ENCODE measurements around the gene BECN2. TPM values are rescaled to one million over a fixed set of nuclear protein-coding genes. Genes with fewer than 3 reads are reported as not detected.

The BECN2 gene
- total and polyA plus RNA-seq, 2 donors (not counting 3 experiments of a cell fraction or from before 2014, with no cell fraction given), result not detected

- Histone ChIP-seq H3K9me1 (replicated peaks; ENCODE audit: control insufficient read depth, extremely low read depth, insufficient read depth, low read length) (no peaks in the 10 kb centered on the region), H3K4me2 (ENCODE audit: insufficient read depth, low read length) (no peak overlapping the region), H3K4me3 (replicated peaks in 1 of 3; ENCODE audit: insufficient read depth in 1 of 3, low read depth in 1 of 3, low read length in 3 of 3) (no peak overlapping the region), H3K9me3 (replicated peaks; ENCODE audit: control insufficient read depth, insufficient read depth, low read length) (no peaks in the 10 kb centered on the region), H2AFZ (ENCODE audit: low read depth, low read length) (no peak overlapping the region), H3K4me1 (ENCODE audit: control insufficient read depth, extremely low read depth, insufficient read depth, low read length) (peaks cover 4% of the 10 kb centered on the region), H3K36me3 (ENCODE audit: control insufficient read depth in 2 of 2, extremely low read depth in 1 of 2, insufficient read depth in 2 of 2, low read length in 2 of 2) (no peaks in the 10 kb centered on the region), H3K79me2 (ENCODE audit: control insufficient read depth, insufficient read depth, low read length) (no peaks in the 10 kb centered on the region), H3K9ac (replicated peaks; ENCODE audit: extremely low read depth, insufficient read depth, low read length) (no peak overlapping the region), H4K20me1 (replicated peaks; ENCODE audit: control insufficient read depth, extremely low read depth, insufficient read depth, low read length) (no peaks in the 10 kb centered on the region), H3K27me3 (ENCODE audit: control insufficient read depth in 2 of 2, insufficient read depth in 2 of 2, low read length in 2 of 2) (no peaks in the 10 kb centered on the region), H3K27ac (ENCODE audit: insufficient read depth, low read depth, low read length) (no peak overlapping the region)
- BruUV-seq (replicated peaks), result no TSS peak
- CTCF ChIA-PET, result no interaction called here
- dilution Hi-C loops (cut with MboI; ENCODE audit: extremely low pct_ligation_motif_present, low sequenced_read_pairs), result no loop called here
- intact Hi-C loops (cut with micrococcal nuclease), result no loop called here
- DNase-seq (ENCODE audit: low read depth, low spot score) (no peak), FAIRE-seq (no peak)
- no peak for TF ChIP-seq JUN (IDR thresholded peaks at IDR 0.05; ENCODE audit: borderline replicate concordance, insufficient read depth, insufficient read length, low read depth)
- POLR2A ChIA-PET, result no interaction called here
Observed at GRCh38 chr1:242002072-242002471, 44.5 kb downstream of the BECN2 start.

- BruUV-seq (replicated peaks), result no TSS peak
- H4K20me1 ChIP-seq (replicated peaks; ENCODE audit: control insufficient read depth, extremely low read depth, insufficient read depth, low read length), result no peaks in the 10 kb centered on the region
- ChIA-PET POLR2A (no interaction called here), CTCF (no interaction called here)
- intact Hi-C loops (cut with micrococcal nuclease), result no loop called here
- no peak overlapping the region for H3K27ac ChIP-seq (ENCODE audit: insufficient read depth, low read depth, low read length)
- no peak overlapping the region for H3K4me2 ChIP-seq (ENCODE audit: insufficient read depth, low read length)
- H3K4me3 ChIP-seq (replicated peaks in 1 of 3; ENCODE audit: insufficient read depth in 1 of 3, low read depth in 1 of 3, low read length in 3 of 3), result no peak overlapping the region
- H3K4me1 ChIP-seq (ENCODE audit: control insufficient read depth, extremely low read depth, insufficient read depth, low read length), result peaks cover 4% of the 10 kb centered on the region
- no peak for FAIRE-seq
- no peaks in the 10 kb centered on the region for H3K36me3 ChIP-seq (ENCODE audit: control insufficient read depth in 2 of 2, extremely low read depth in 1 of 2, insufficient read depth in 2 of 2, low read length in 2 of 2)
- no peak overlapping the region for H2AFZ ChIP-seq (ENCODE audit: low read depth, low read length)
- no peak for DNase-seq (ENCODE audit: low read depth, low spot score)
- no peaks in the 10 kb centered on the region for H3K79me2 ChIP-seq (ENCODE audit: control insufficient read depth, insufficient read depth, low read length)
- H3K9me1 ChIP-seq (replicated peaks; ENCODE audit: control insufficient read depth, extremely low read depth, insufficient read depth, low read length), result no peaks in the 10 kb centered on the region
- no peaks in the 10 kb centered on the region for H3K27me3 ChIP-seq (ENCODE audit: control insufficient read depth in 2 of 2, insufficient read depth in 2 of 2, low read length in 2 of 2)
- no peak overlapping the region for H3K9ac ChIP-seq (replicated peaks; ENCODE audit: extremely low read depth, insufficient read depth, low read length)
- dilution Hi-C loops (cut with MboI; ENCODE audit: extremely low pct_ligation_motif_present, low sequenced_read_pairs), result no loop called here
- TF ChIP-seq POLR2A (IDR thresholded peaks at IDR 0.05; ENCODE audit: low read depth, low read length), result no peak
- no peak for TF ChIP-seq JUN (IDR thresholded peaks at IDR 0.05; ENCODE audit: borderline replicate concordance, insufficient read depth, insufficient read length, low read depth)
- no peak for TF ChIP-seq FOS (IDR thresholded peaks at IDR 0.05; ENCODE audit: borderline replicate concordance, insufficient read depth, low read length)
- TF ChIP-seq EZH2 (IDR thresholded peaks at IDR 0.05; ENCODE audit: borderline replicate concordance, low read depth, low read length, severe bottlenecking), result no peak
- TF ChIP-seq MYC (IDR thresholded peaks at IDR 0.05; ENCODE audit: low read depth, low read length), result no peak
- TF ChIP-seq CTCF (IDR thresholded peaks at IDR 0.05; ENCODE audit: extremely low read depth in 1 of 2, insufficient read depth in 1 of 2, low read depth in 1 of 2, low read length in 2 of 2), result no peak
- no peaks in the 10 kb centered on the region for H3K9me3 ChIP-seq (replicated peaks; ENCODE audit: control insufficient read depth, insufficient read depth, low read length)
Observed at GRCh38 chr1:242002510-242002909, 44.9 kb downstream of the BECN2 start.
